Adrenal gland (tissue), 12 donors: Measurements from ENCODE around the gene SLC16A13. TPM values are rescaled to one million over a fixed set of nuclear protein-coding genes. Genes with fewer than 3 reads are reported as not detected.

Experiments used
- DNase-seq, 7 donors: peaks; one replicate each; pipeline ENCODE4 v3.0.0-alpha.2; 2019 to 2020
- H3K27ac ChIP-seq, 5 donors: fragments of 200-600 bp; sonication (generic) in 4 of 5; 1 replicate in 3 of 5; 2 replicates in 2 of 5; pipeline versions ENCODE4 v1.5.1 to v1.8.0; 2016 to 2020; ENCODE audit warnings: mild to moderate bottlenecking in 1 of 5
- H3K27me3 ChIP-seq: fragments of 200-600 bp; 2 replicates; pipeline ENCODE4 v1.8.0; 2021
- H3K36me3 ChIP-seq, 2 donors: fragments of 200-600 bp; replicated peaks in 1 of 2; 1 replicate in 1 of 2; 2 replicates in 1 of 2; pipeline versions ENCODE4 v1.5.1 to v1.8.0; 2018 to 2022
- H3K4me1 ChIP-seq, 2 donors: fragments of 200-600 bp; replicated peaks in 1 of 2; 1 replicate in 1 of 2; 2 replicates in 1 of 2; pipeline versions ENCODE4 v1.5.1 to v1.8.0; 2018 to 2021
- H3K4me3 ChIP-seq, 4 donors: fragments of 200-600 bp; sonication (generic) in 3 of 4; one replicate each; pipeline ENCODE4 v1.5.1; 2016 to 2018
- H3K9me3 ChIP-seq, 3 donors: fragments of 200-600 bp; sonication (generic) in 1 of 3; replicated peaks in 1 of 3; 1 replicate in 2 of 3; 2 replicates in 1 of 3; pipeline versions ENCODE4 v1.5.1 to v1.8.0; 2016 to 2021
- POLR2A ChIP-seq, 2 donors: fragments of 450-650 bp; IDR thresholded peaks; one replicate each; pipeline ENCODE4 v1.6.1; 2017; ENCODE audit warnings: antibody characterized with exemption in 2 of 2, mild to moderate bottlenecking in 2 of 2, moderate library complexity in 1 of 2
- WGBS, 4 donors: extraction: QIAGEN DNeasy Blood & Tissue Kit in 2 of 4; methylation state at CpG; one replicate each; pipeline versions ENCODE4 v1.1.5 to v1.1.7; 2013 to 2017; 5-methylcytosine and 5-hydroxymethylcytosine counted together
- intact Hi-C, 2 donors: fragments of 100-400 bp; cut with DNase I; formaldehyde crosslinking; loops; one replicate each; pipeline versions ENCODE4 v1.14.1 to v1.15.0; 2022 to 2023
- polyA plus RNA-seq, 3 donors: library from polyadenylated mRNA; stranded (reverse); fragments of 200-250 nt in 2 of 3; fragments of 350-450 nt in 1 of 3; fragmentation: Illumina TruSeq in 1 of 3; extraction: RNeasy Lipid Tissue Mini Kit (QIAGEN cat#74804) in 1 of 3; gene quantifications; one replicate each; pipeline ENCODE4 v1.2.3, GENCODE V29; 2013 to 2014
- total RNA-seq, 9 donors: library from RNA; depleted of rRNA in 4 of 9; stranded (reverse); fragments of >200 nt in 4 of 9; fragments of 120-200 nt in 1 of 9; fragmentation: NEBNext Ultra II Directional in 1 of 9; extraction: Animal tissue kit (Norgen Biotek cat#: 25700) in 1 of 9; gene quantifications; one replicate each; pipeline versions ENCODE4 v1.1.0 to v1.2.4, GENCODE V29; 2013 to 2023
- TF ChIP-seq, protein P1 (sequence below), 6 experiments: fragments of 450-650 bp in 4 of 6; fragments of 200-600 bp in 2 of 6; sonication (generic) in 1 of 6; IDR thresholded peaks; 1 replicate in 5 of 6; 2 replicates in 1 of 6; pipeline versions ENCODE4 v1.5.1 to v1.8.0; 2016 to 2021; ENCODE audit warnings: antibody characterized with exemption in 6 of 6, mild to moderate bottlenecking in 2 of 6, moderate library complexity in 1 of 6
- donor health status: healthy with polysubstance abuse.
- donor health status: Bipolar disorder and iron deficiency.
- donor health status: DM: yes; HTN: yes; CAD: no.
- donor health status: DM: no; HTN: no; CAD: no.
- donor health status: DM: no; HTN: no; CAD: no.
- donor health status: DM: yes; HTN: yes; CAD: no.

SLC16A13 gene
- total and polyA plus RNA-seq, 12 donors = 0.84 to 3.2 (median 2.2) TPM

DNA sequence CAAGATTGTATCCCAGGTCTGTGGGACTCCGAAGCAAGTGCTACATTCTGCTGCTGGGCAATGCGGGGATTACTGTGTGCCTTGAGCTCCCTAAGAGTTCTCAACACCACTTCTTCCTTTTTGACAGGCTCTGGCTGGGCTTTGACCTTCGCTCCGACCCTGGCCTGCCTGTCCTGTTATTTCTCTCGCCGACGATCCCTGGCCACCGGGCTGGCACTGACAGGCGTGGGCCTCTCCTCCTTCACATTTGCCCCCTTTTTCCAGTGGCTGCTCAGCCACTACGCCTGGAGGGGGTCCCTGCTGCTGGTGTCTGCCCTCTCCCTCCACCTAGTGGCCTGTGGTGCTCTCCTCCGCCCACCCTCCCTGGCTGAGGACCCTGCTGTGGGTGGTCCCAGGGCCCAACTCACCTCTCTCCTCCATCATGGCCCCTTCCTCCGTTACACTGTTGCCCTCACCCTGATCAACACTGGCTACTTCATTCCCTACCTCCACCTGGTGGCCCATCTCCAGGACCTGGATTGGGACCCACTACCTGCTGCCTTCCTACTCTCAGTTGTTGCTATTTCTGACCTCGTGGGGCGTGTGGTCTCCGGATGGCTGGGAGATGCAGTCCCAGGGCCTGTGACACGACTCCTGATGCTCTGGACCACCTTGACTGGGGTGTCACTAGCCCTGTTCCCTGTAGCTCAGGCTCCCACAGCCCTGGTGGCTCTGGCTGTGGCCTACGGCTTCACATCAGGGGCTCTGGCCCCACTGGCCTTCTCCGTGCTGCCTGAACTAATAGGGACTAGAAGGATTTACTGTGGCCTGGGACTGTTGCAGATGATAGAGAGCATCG, 2.4 kb downstream of the SLC16A13 start:
- H3K27ac ChIP-seq = no peak overlapping the region
- H3K4me3 ChIP-seq = no peak overlapping the region
- peaks cover 10 to 21% of the 10 kb centered on the region in 2 donors for H3K4me1 ChIP-seq
- H3K9me3 ChIP-seq = no peaks in the 10 kb centered on the region
- H3K27me3 ChIP-seq = peaks cover 10% of the 10 kb centered on the region
- 77 to 80% (median 78%) methylated on average over 16 to 19 of the region's 19 CpGs for WGBS, 4 donors
- TF ChIP-seq, protein P1, sequence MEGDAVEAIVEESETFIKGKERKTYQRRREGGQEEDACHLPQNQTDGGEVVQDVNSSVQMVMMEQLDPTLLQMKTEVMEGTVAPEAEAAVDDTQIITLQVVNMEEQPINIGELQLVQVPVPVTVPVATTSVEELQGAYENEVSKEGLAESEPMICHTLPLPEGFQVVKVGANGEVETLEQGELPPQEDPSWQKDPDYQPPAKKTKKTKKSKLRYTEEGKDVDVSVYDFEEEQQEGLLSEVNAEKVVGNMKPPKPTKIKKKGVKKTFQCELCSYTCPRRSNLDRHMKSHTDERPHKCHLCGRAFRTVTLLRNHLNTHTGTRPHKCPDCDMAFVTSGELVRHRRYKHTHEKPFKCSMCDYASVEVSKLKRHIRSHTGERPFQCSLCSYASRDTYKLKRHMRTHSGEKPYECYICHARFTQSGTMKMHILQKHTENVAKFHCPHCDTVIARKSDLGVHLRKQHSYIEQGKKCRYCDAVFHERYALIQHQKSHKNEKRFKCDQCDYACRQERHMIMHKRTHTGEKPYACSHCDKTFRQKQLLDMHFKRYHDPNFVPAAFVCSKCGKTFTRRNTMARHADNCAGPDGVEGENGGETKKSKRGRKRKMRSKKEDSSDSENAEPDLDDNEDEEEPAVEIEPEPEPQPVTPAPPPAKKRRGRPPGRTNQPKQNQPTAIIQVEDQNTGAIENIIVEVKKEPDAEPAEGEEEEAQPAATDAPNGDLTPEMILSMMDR (IDR thresholded peaks at IDR 0.05) = no peak
- TF ChIP-seq POLR2A (IDR thresholded peaks at IDR 0.05) = no peak
- DNase-seq = no peak
- intact Hi-C loops = no loop called here
- no peaks in the 10 kb centered on the region for H3K36me3 ChIP-seq

DNA sequence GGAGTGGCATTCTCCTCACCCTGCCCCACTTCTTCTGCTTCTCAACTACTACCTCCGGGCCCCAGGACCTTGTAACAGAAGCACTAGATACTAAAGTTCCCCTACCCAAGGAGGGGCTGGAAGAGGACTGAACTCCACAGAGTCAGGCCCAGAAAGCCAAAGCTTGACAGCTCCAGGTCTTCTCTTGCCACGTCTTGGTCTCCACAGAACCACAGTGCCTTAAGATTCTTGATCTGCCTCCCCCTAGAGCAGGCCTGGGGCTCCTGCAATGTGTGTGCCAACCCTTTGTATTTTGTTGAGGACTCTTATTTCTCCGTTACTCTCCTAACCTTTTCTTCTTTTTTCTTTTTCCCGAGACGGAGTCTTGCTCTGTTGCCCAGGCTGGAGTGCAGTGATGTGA, 4.0 kb downstream of the SLC16A13 start:
- no peak for DNase-seq
- WGBS, 4 donors = 92 to 98% (median 96%) methylated on average over 5 of the region's 5 CpGs
- no peak overlapping the region for H3K4me3 ChIP-seq
- peaks cover 18% of the 10 kb centered on the region for H3K27me3 ChIP-seq
- H3K4me1 ChIP-seq = peaks cover 12 to 28% of the 10 kb centered on the region in 2 donors
- no peak for TF ChIP-seq POLR2A (IDR thresholded peaks at IDR 0.05)
- TF ChIP-seq, protein P1 (IDR thresholded peaks at IDR 0.05) = no peak
- intact Hi-C loops = no loop called here
- no peaks in the 10 kb centered on the region for H3K9me3 ChIP-seq
- no peaks in the 10 kb centered on the region for H3K36me3 ChIP-seq
- H3K27ac ChIP-seq = no peak overlapping the region

DNA sequence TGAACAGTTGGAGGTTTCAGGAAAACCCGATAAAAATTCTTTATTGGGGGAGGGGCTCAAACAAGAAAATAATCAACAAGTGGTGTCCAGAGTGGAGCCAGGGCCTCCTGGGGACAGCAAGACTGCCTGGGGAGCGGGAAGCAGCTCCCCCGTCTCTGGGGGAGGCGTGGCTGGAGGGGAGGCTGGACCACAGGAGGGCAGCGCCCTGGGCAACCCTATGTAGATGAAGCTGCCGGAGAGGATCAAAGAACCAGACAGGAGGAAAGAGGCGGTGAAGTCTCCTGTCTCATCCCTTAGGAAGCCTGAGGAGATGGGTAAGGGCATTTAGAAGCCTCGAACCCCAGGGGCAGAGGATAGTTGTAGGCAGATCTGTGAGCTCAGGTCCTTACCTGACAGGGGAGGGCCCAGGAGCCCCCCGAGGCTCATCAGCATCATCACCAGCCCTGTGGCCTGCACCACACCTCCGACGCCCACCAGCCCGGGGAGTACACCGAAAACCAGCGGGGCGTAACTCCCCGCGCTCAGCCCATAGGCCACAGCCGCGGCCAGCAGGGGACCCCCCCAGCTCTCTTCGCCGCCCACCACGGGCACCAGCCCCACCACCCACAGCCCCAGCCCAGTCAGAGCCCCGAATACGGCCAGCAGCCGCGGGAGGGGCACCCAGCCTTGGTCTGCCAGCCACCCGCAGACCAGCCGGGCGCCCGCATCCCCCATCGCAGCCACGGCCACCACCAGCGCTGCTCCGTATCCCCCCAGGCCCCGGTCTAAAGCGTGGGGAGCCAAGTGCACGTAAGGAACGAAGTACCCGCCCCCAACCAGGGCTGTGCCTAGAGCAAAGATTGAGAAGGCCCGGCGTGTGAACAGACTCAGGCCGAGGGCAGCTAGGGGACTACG, 6.0 kb downstream of the SLC16A13 start:
- intact Hi-C loops = no loop called here
- Histone ChIP-seq H3K36me3 (no peaks in the 10 kb centered on the region), H3K4me1 (peaks cover 11 to 26% of the 10 kb centered on the region in 2 donors), H3K9me3 (no peaks in the 10 kb centered on the region), H3K4me3 (no peak overlapping the region), H3K27me3 (peaks cover 18% of the 10 kb centered on the region), H3K27ac (no peak overlapping the region)
- 37 to 64% (median 54%) methylated on average over 12 to 43 of the region's 43 CpGs for WGBS, 4 donors
- no peak for TF ChIP-seq POLR2A (IDR thresholded peaks at IDR 0.05)
- TF ChIP-seq, protein P1 (IDR thresholded peaks at IDR 0.05) = no peak
- DNase-seq = no peak

DNA sequence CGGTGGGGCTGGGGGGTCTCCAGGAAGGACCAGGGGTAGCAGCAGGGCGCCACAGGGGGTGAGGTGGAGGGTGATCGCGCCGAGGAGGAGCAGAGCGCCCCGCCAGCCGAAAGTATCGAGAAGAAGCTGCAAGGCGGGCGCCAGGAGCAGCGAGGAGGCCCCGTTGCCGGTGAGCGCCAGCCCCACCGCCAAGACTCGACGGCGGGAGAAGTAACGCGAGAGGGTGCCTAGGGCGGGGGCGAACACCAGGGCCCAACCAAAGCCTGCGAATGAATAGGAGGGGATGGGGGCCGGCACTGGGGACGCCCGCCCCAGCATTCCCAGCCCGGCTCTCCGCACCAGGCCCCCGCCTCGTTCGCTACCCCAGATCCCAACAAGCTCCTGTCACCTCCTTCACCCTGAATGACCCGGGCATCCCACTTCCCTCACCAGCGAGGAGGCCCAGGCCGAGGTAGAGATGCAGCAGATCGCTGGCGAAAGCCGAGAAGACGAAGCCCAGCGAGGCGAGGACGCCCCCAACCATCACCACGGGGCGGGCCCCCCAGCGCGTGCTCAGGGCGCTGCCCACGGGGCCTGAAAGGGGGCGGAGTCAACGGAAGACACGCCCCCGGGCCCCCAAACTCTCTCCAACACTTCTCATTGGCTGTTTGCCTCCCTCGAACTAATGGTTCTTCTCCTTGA, 6.8 kb downstream of the SLC16A13 start:
- WGBS, 4 donors = 27 to 52% (median 35%) methylated on average over 31 to 53 of the region's 53 CpGs
- TF ChIP-seq POLR2A (IDR thresholded peaks at IDR 0.05) = no peak
- TF ChIP-seq, protein P1 (IDR thresholded peaks at IDR 0.05) = no peak
- Histone ChIP-seq H3K27ac (no peak overlapping the region), H3K27me3 (peaks cover 18% of the 10 kb centered on the region), H3K36me3 (no peaks in the 10 kb centered on the region), H3K4me3 (peak overlapping the region in 1 of 4 donors; percentile 47), H3K4me1 (peaks cover 11 to 34% of the 10 kb centered on the region in 2 donors), H3K9me3 (no peaks in the 10 kb centered on the region)
- intact Hi-C loops = no loop called here
- no peak for DNase-seq
